D721Med (cell line): ENCODE measurements around the gene VDR.

Experiments
- DNase-seq: peaks from one replicate; pipeline ENCODE4 v3.0.0; 2011; ENCODE audit warnings: low spot score; ENCODE audit not compliant: insufficient read length
- FAIRE-seq: peaks from 2 replicates; lab custom pipeline; 2011; peaks lifted over from hg19 to GRCh38; lab: Jason Lieb, UNC
- TF ChIP-seq, protein P1 (sequence below): IDR thresholded peaks from 2 replicates; pipeline ENCODE4 v1.5.1; 2012; ENCODE audit warnings: mild to moderate bottlenecking, control low read depth; ENCODE audit not compliant: insufficient read depth; ENCODE audit errors: missing control alignments

The VDR gene

DNA sequence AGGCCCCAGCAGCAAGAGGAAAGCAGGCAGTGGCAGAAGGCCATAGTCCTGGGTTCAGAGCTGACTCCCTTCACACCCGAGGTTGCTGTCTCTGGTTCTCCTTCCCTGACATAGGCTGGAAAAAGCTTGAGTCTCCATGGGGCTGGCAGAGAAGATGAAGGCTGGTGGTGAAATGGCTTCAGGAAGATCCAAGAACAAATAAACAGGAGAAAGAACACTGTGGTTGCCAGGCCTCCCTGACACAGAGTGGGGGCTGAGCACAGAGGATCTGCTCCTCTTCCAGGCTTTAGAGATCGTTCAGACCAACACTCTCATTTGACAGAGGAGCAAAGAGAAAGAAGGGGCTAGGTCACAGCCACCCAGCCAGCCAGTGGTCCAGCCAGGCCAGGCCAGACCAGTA is 99.4 kb downstream of the VDR start:
- TF ChIP-seq, protein P1, sequence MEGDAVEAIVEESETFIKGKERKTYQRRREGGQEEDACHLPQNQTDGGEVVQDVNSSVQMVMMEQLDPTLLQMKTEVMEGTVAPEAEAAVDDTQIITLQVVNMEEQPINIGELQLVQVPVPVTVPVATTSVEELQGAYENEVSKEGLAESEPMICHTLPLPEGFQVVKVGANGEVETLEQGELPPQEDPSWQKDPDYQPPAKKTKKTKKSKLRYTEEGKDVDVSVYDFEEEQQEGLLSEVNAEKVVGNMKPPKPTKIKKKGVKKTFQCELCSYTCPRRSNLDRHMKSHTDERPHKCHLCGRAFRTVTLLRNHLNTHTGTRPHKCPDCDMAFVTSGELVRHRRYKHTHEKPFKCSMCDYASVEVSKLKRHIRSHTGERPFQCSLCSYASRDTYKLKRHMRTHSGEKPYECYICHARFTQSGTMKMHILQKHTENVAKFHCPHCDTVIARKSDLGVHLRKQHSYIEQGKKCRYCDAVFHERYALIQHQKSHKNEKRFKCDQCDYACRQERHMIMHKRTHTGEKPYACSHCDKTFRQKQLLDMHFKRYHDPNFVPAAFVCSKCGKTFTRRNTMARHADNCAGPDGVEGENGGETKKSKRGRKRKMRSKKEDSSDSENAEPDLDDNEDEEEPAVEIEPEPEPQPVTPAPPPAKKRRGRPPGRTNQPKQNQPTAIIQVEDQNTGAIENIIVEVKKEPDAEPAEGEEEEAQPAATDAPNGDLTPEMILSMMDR = no peak
- FAIRE-seq (no peak), DNase-seq (no peak)

DNA sequence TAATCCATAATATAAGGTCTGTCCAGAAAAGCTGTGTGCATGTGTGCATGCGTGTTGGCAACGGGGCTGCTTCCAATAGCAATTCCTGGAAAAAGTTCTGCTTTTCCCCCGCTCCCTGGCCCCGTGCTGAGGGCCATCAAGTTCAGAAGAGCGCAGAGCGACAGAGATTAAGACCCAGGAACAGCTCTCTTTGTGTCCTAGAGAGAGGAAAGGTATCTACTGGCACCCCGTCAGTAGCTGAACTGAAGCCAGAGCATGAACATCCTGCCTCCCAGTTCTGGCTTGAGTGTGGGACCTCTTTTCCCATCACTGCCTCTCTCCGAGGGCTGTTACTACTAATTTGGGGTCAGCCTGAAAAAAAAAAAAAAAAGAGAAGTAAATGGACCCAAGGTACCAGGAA is 100.6 kb downstream of the VDR start:
- DNase-seq (no peak), FAIRE-seq (no peak)

DNA sequence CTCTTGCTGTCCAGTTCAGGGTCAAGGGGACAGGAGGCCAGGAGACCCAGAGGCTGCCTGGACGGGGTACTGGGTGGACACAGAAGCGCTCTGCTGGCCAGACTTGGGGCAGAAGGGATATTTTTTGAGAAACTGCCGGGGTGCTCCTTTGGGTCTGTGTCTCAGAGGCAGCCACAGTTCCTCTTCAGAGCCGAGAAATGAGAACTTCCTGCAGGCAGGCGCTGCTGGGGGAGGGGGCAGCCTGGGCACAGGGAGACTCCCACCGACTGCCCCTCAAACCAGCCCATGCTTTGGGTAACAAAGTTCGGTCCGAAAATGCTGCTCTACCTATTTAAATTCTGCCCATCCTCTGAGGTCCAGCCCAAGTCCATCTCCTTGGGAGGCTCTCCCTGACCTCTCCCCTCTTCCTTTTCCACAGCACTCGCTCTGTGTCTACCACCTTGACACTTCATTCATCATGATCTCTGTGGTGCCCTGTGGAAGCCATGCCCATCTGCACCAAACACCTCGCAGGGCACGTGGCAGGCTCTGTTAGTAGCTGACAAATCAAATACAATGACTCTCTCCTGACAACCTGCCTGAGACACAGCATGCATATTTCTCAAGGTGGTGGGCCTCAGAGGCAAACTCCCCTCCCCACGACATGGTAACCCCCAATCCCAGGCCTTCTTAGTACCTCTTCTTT is 101.5 kb downstream of the VDR start:
- DNase-seq (no peak), FAIRE-seq (no peak)
- TF ChIP-seq, protein P1 = no peak

More for the DNA sequence above, 100.6 kb downstream of the VDR start:
- TF ChIP-seq, protein P1 = no peak

DNA sequence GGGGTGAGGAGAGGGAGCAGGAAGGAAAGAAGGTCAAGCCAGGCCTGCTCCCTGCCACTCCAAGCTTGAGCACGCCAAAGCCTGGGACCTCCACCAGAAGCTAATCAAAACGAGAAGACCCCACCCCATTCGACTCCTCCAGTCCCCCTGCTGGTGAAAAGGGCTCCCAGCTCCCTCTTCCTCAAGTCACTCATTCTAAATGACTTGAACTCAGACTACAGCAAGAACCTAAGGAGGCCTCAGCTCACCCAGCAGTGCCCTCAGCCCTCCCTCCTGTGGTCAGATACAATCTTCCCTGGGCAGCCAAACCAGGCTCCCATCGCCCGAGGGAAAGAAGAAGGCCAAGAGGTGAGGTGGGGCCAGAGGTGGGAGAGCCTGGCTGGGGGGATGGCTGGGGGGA is 102.5 kb downstream of the VDR start:
- TF ChIP-seq, protein P1 = no peak

DNA sequence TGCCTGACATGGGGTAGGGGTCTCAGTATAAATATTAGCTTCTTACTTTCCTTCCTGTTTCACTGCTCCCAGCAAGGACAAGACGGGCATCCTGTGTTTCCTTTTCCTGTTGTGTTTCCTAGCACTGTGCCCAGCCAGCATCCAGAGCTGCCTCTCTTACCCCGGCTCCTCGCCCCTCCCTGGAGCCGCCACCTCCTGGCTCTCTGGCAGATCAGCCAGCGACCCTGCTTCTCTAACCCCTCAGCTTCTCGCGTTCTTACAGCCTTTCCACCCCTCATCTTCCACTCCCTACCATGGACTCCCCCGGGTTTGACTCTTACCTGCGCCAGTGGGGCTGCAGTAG is 102.9 kb downstream of the VDR start:
- FAIRE-seq (no peak), DNase-seq (no peak)
- TF ChIP-seq, protein P1 = no peak

More for the DNA sequence above, 102.5 kb downstream of the VDR start:
- DNase-seq = no peak
- FAIRE-seq = no peak

DNA sequence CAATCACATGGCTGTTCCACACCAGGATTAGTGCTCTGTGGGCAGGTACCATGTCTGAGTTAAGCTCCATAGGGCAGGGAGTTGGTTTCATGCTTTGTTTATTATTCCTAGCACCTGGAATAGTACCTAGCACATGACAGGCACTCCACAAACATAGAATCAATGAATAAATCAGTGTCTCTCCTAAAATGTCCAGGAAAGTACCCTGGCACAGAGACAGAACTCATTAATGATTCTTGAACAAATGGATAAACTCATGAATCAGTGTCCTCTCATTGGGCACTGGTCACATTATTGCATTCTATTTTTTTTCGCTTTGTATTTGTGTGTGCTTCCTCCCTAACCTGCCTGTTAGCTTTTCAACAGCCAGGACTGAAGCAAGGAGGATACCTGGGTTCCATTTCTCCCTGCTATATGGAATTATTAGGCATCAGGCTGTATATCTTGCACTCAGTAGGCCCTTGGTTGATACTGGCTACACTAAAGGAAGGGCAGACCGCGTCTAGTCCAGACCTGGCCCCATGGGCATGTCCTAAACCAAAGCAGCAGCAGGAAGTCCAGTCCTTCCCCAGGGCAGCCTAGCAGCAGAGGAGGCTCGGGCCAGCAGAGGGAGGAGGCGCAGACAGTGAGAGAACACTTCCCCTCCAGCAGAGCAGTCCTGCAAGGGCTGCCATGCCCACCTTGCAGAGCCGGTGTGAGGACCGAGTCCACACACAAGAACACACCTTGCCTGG is 103.5 kb downstream of the VDR start:
- DNase-seq (no peak), FAIRE-seq (no peak)
- TF ChIP-seq, protein P1 = no peak

DNA sequence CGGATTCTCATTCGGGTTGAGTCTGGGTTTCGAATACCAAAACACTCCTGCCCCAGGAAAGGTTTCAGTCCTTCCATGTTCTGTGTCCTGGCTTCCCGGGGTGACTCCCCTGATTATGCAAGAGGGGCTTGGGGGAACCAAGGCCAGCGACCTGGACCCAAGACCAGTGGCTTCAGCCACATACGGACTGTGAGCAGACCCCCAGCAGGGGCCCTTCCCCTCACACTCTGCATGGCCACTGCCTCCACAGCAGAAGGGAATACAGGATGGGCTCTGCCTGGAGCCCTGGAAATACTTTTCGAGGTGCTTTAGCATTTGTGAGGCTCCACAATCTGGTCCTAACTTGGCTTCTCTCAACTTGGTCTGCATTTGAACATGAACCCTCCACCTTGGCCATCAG is 104.2 kb downstream of the VDR start:
- FAIRE-seq = no peak
- no peak for DNase-seq
- TF ChIP-seq, protein P1 = no peak
